PC-3 (cell line): ENCODE results near the gene CEP170B. TPM values are rescaled to one million over a fixed set of nuclear protein-coding genes. Genes with fewer than 3 reads are reported as not detected.

Source experiments
- ATAC-seq: fragments of 200-7000 bp; cut with Tn5 transposase; 2 replicates; pipeline ENCODE4 v1.9.1; 2020; ENCODE audit warnings: mild to moderate bottlenecking, moderate library complexity
- BruUV-seq: library from RNA; stranded (reverse); fragments of 400-500 nt; replicated peaks from 2 replicates; lab custom pipeline; 2021; lab: Mats Ljungman, UMichigan
- CTCF ChIA-PET: fragments of 300-600 bp; sonication (Branson Sonifier 250); formaldehyde crosslinking; loops from one replicate; lab custom pipeline; 2022; ENCODE audit warnings: antibody characterized with exemption; lab: Charles Lee
- POLR2A ChIA-PET: fragments of 300-600 bp; sonication (Branson Sonifier 250); formaldehyde crosslinking; loops from one replicate; lab custom pipeline; 2022; ENCODE audit warnings: antibody characterized with exemption; ENCODE audit not compliant: unreplicated experiment; lab: Charles Lee
- DNase-seq: peaks from one replicate; pipeline ENCODE4 v3.0.0-alpha.2; 2015
- H2AFZ ChIP-seq: fragments of 300-600 bp; sonication (generic); 2 replicates; pipeline ENCODE4 v1.6.0; 2016; ENCODE audit warnings: antibody characterized with exemption, low read length
- H3F3A ChIP-seq: fragments of 300-600 bp; sonication (generic); one replicate; pipeline ENCODE4 v1.6.0; 2017; ENCODE audit warnings: antibody characterized with exemption, low read length, control low read depth, mild to moderate bottlenecking; ENCODE audit not compliant: unreplicated experiment
- H3K27ac ChIP-seq: fragments of 300-600 bp; sonication (generic); 2 replicates; pipeline ENCODE4 v1.5.1; 2016; ENCODE audit warnings: mild to moderate bottlenecking, low read length
- H3K27me3 ChIP-seq: fragments of 300-600 bp; sonication (generic); 2 replicates; pipeline ENCODE4 v1.6.1; 2016; ENCODE audit warnings: low read length, mixed read lengths
- H3K36me3 ChIP-seq: fragments of 300-600 bp; sonication (generic); 2 replicates; pipeline ENCODE4 v1.6.1; 2016; ENCODE audit warnings: low read depth, mixed run types, low read length, mixed read lengths
- H3K4me1 ChIP-seq: fragments of 300-600 bp; sonication (generic); 2 replicates; pipeline ENCODE4 v1.5.1; 2016; ENCODE audit warnings: low read length; ENCODE audit not compliant: insufficient read depth
- H3K4me2 ChIP-seq: fragments of 300-600 bp; sonication (generic); 2 replicates; pipeline ENCODE4 v1.6.0; 2016; ENCODE audit warnings: low read length
- H3K4me3 ChIP-seq: fragments of 300-600 bp; sonication (generic); 2 replicates; pipeline ENCODE4 v1.5.1; 2016; ENCODE audit warnings: mild to moderate bottlenecking, low read length, mixed read lengths
- H3K79me2 ChIP-seq: fragments of 300-600 bp; sonication (generic); 2 replicates; pipeline ENCODE4 v1.6.1; 2017; ENCODE audit warnings: low read length, mixed read lengths
- H3K9ac ChIP-seq: fragments of 300-600 bp; sonication (generic); 2 replicates; pipeline ENCODE4 v1.6.0; 2016; ENCODE audit warnings: mild to moderate bottlenecking, low read length
- H3K9me2 ChIP-seq: fragments of 300-600 bp; sonication (generic); replicated peaks from 2 replicates; pipeline ENCODE4 v1.6.1; 2016; ENCODE audit warnings: mixed run types, low read length, mixed read lengths
- H3K9me3 ChIP-seq: fragments of 300-600 bp; sonication (generic); 2 replicates; pipeline ENCODE4 v1.6.1; 2016; ENCODE audit warnings: low read length, mixed read lengths
- H4K20me1 ChIP-seq: fragments of 300-600 bp; sonication (generic); 2 replicates; pipeline ENCODE4 v1.6.1; 2016; ENCODE audit warnings: low read length, mixed read lengths
- CTCF ChIP-seq: fragments of 300-600 bp; sonication (generic); conservative IDR thresholded peaks from 2 replicates; pipeline ENCODE4 v1.5.1; 2017; ENCODE audit warnings: antibody characterized with exemption, low read depth, mild to moderate bottlenecking, low read length
- EZH2 ChIP-seq: fragments of 300-600 bp; sonication (generic); IDR thresholded peaks from one replicate; pipeline ENCODE4 v1.6.1; 2017; ENCODE audit warnings: antibody characterized with exemption, mild to moderate bottlenecking, low read length; ENCODE audit not compliant: unreplicated experiment
- EZH2phosphoT487 ChIP-seq: fragments of 300-600 bp; sonication (generic); IDR thresholded peaks from 2 replicates; pipeline ENCODE4 v1.6.1; 2018; ENCODE audit warnings: mild to moderate bottlenecking, antibody characterized with exemption, low read length, borderline replicate concordance
- intact Hi-C: fragments of 100-400 bp; cut with micrococcal nuclease; formaldehyde crosslinking; loops from 2 replicates; pipeline ENCODE4 v1.9.0; 2023
- total RNA-seq: library from RNA; depleted of rRNA; stranded (reverse); fragments of >200 nt; gene quantifications from 2 replicates; pipeline ENCODE4 v1.2.3, GENCODE V29; 2014

The CEP170B gene
- total RNA-seq, 1 experiment from 2014 or later: 33.2 TPM

GRCh38 chr14:104822821-104823615 is 42.0 kb upstream of the CEP170B start:
- Histone ChIP-seq H3K9me2 (no peaks in the 10 kb centered on the region), H3K4me1 (peaks cover 14% of the 10 kb centered on the region), H3K9me3 (no peaks in the 10 kb centered on the region), H3K36me3 (no peaks in the 10 kb centered on the region), H3F3A (no peaks in the 10 kb centered on the region), H3K27me3 (no peaks in the 10 kb centered on the region), H3K27ac (no peak overlapping the region), H3K79me2 (no peaks in the 10 kb centered on the region), H4K20me1 (no peaks in the 10 kb centered on the region), H3K4me2 (no peak overlapping the region), H3K4me3 (no peak overlapping the region), H2AFZ (no peak overlapping the region), H3K9ac (no peak overlapping the region)
- ChIA-PET POLR2A (no interaction called here), CTCF (interaction anchor here (0.7 kb wide), 1 partner anchor 54 kb away, joined by 3 read pairs; no protein-coding TSS in a partner anchor)
- BruUV-seq: no TSS peak
- intact Hi-C loops: no loop called here
- DNase-seq (no peak), ATAC-seq (no peak)
- TF ChIP-seq CTCF (no peak), EZH2phosphoT487 (no peak), EZH2 (no peak)

GRCh38 chr14:104824353-104824997 is 40.6 kb upstream of the CEP170B start:
- BruUV-seq: no TSS peak
- no peaks in the 10 kb centered on the region for H3F3A ChIP-seq
- no peaks in the 10 kb centered on the region for H3K9me2 ChIP-seq
- no peak overlapping the region for H3K4me3 ChIP-seq
- no peak overlapping the region for H2AFZ ChIP-seq
- H4K20me1 ChIP-seq: no peaks in the 10 kb centered on the region
- H3K9ac ChIP-seq: no peak overlapping the region
- intact Hi-C loops: no loop called here
- no peaks in the 10 kb centered on the region for H3K79me2 ChIP-seq
- no peak for DNase-seq
- no peaks in the 10 kb centered on the region for H3K36me3 ChIP-seq
- TF ChIP-seq CTCF (no peak), EZH2 (no peak), EZH2phosphoT487 (no peak)
- no peak overlapping the region for H3K27ac ChIP-seq
- POLR2A ChIA-PET: no interaction called here
- H3K4me2 ChIP-seq: no peak overlapping the region
- H3K4me1 ChIP-seq: peaks cover 14% of the 10 kb centered on the region
- CTCF ChIA-PET: no interaction called here
- H3K9me3 ChIP-seq: no peaks in the 10 kb centered on the region
- no peaks in the 10 kb centered on the region for H3K27me3 ChIP-seq
- no peak for ATAC-seq
